A549 (cell line): ENCODE measurements around the gene BMERB1.

ENCODE experiments used
- CBX8 ChIP-seq: fragments of 200-600 bp; sonication (generic); IDR thresholded peaks from 2 replicates; pipeline ENCODE4 v1.6.1; 2016
- CTCF ChIP-seq: fragments of >200 bp; sonication (Bioruptor Twin); formaldehyde crosslinking; IDR thresholded peaks from 3 replicates; pipeline ENCODE4 v1.5.1; 2016
- HOXA7 ChIP-seq: fragments of 250-450 bp; sonication (Bioruptor Pico); IDR thresholded peaks from 2 replicates; pipeline ENCODE4 v1.5.0; 2020; ENCODE audit warnings: mild to moderate bottlenecking, moderate library complexity
- NR3C1 ChIP-seq: fragments of >200 bp; sonication (Bioruptor Twin); formaldehyde crosslinking; IDR thresholded peaks from 3 replicates; pipeline ENCODE4 v1.6.1; 2017
- RAD21 ChIP-seq, 2 experiments: fragments of >200 bp in 1 of 2; sonication (Bioruptor Twin) in 1 of 2; formaldehyde crosslinking in 1 of 2; IDR thresholded peaks in 1 of 2; conservative IDR thresholded peaks in 1 of 2; 2 replicates in 1 of 2; 3 replicates in 1 of 2; pipeline ENCODE4 v1.6.1; 2012 to 2018; ENCODE audit warnings: inconsistent platforms in 1 of 2

GRCh38 chr16:15450624-15451023 is 16.2 kb downstream of the BMERB1 start:
- no peak for TF ChIP-seq CTCF
- no peak for TF ChIP-seq NR3C1
- TF ChIP-seq HOXA7 (CRISPR knock-in tag): no peak
- TF ChIP-seq CBX8: no peak
- no peak for TF ChIP-seq RAD21 (conservative IDR thresholded peaks at IDR 0.05 in 1 of 2, IDR thresholded peaks at IDR 0.05 in 1 of 2)
